Bronchial epithelial cell (primary cell): Measurements from ENCODE around the gene MYOZ3. TPM values are rescaled to one million over a fixed set of nuclear protein-coding genes. Genes with fewer than 3 reads are reported as not detected.
A peak's percentile ranks its signal among the peaks of the same experiment; 100 is the strongest.

Experiments used
- DNase-seq: peaks from one replicate; pipeline ENCODE4 v3.0.0-alpha.2; 2010; ENCODE audit warnings: low read depth
- FAIRE-seq: peaks from 2 replicates; lab custom pipeline; 2011; peaks lifted over from hg19 to GRCh38; lab: Jason Lieb, UNC
- H3K27me3 ChIP-seq: 2 replicates; pipeline ENCODE4 v1.5.1; 2011; ENCODE audit warnings: low read length; ENCODE audit not compliant: control insufficient read depth, insufficient read depth
- H3K36me3 ChIP-seq: 2 replicates; pipeline ENCODE4 v1.5.1; 2011; ENCODE audit warnings: low read length; ENCODE audit not compliant: control insufficient read depth, insufficient read depth
- H3K4me3 ChIP-seq: 2 replicates; pipeline ENCODE4 v1.5.1; 2011; ENCODE audit warnings: mild to moderate bottlenecking, low read depth, low read length, control low read depth
- total RNA-seq: library from RNA; depleted of rRNA; stranded (reverse); fragments of >200 nt; gene quantifications from 2 replicates; pipeline ENCODE4 v1.2.1, GENCODE V29; 2014
- TF ChIP-seq, protein P1 (sequence below): IDR thresholded peaks from 2 replicates; pipeline ENCODE4 v1.5.1; 2011; ENCODE audit warnings: mild to moderate bottlenecking, moderate library complexity, low read length, control low read depth, inconsistent platforms; ENCODE audit not compliant: insufficient read depth, severe bottlenecking

MYOZ3 gene
- total RNA-seq, 1 donor from 2014 or later: not detected

GRCh38 chr5:150619359-150620230 is 41.5 kb upstream of the MYOZ3 start:
- H3K4me3 ChIP-seq: no peak overlapping the region
- no peaks in the 10 kb centered on the region for H3K27me3 ChIP-seq
- H3K36me3 ChIP-seq: no peaks in the 10 kb centered on the region
- FAIRE-seq (peak; percentile 76), DNase-seq (no peak)
- TF ChIP-seq, protein P1, sequence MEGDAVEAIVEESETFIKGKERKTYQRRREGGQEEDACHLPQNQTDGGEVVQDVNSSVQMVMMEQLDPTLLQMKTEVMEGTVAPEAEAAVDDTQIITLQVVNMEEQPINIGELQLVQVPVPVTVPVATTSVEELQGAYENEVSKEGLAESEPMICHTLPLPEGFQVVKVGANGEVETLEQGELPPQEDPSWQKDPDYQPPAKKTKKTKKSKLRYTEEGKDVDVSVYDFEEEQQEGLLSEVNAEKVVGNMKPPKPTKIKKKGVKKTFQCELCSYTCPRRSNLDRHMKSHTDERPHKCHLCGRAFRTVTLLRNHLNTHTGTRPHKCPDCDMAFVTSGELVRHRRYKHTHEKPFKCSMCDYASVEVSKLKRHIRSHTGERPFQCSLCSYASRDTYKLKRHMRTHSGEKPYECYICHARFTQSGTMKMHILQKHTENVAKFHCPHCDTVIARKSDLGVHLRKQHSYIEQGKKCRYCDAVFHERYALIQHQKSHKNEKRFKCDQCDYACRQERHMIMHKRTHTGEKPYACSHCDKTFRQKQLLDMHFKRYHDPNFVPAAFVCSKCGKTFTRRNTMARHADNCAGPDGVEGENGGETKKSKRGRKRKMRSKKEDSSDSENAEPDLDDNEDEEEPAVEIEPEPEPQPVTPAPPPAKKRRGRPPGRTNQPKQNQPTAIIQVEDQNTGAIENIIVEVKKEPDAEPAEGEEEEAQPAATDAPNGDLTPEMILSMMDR: no peak

- Histone ChIP-seq H3K27me3 (no peaks in the 10 kb centered on the region), H3K4me3 (no peak overlapping the region), H3K36me3 (no peaks in the 10 kb centered on the region)
- FAIRE-seq (no peak), DNase-seq (no peak)
- TF ChIP-seq, protein P1: no peak
Observed at GRCh38 chr5:150621301-150621700, 39.8 kb upstream of the MYOZ3 start.

DNA sequence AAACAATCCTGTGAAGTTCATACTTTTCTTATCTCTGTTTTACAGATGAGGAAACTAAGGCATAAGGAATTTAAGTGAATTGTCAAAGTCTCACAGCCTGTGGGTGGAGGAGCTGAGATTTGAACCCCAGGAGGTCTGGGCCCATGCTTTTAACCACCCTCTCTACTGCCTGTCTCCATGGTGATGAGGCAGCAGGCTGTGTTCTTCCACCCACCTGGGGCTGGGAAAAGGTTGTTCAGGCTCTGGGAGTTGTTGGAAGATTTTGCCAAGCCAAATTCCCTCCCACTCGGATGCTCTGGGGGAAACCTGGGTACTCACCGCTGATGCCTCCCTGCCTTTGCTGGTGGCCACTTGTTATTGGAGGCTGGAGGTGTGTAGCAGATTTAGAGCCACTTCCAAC is 38.9 kb upstream of the MYOZ3 start:
- Histone ChIP-seq H3K36me3 (no peaks in the 10 kb centered on the region), H3K4me3 (no peak overlapping the region), H3K27me3 (no peaks in the 10 kb centered on the region)
- TF ChIP-seq, protein P1: no peak
- DNase-seq (no peak), FAIRE-seq (no peak)

- H3K27me3 ChIP-seq: no peaks in the 10 kb centered on the region
- DNase-seq: no peak
- TF ChIP-seq, protein P1: no peak
- H3K4me3 ChIP-seq: no peak overlapping the region
- H3K36me3 ChIP-seq: no peaks in the 10 kb centered on the region
- no peak for FAIRE-seq
Observed at GRCh38 chr5:150623152-150623877, 37.7 kb upstream of the MYOZ3 start.

DNA sequence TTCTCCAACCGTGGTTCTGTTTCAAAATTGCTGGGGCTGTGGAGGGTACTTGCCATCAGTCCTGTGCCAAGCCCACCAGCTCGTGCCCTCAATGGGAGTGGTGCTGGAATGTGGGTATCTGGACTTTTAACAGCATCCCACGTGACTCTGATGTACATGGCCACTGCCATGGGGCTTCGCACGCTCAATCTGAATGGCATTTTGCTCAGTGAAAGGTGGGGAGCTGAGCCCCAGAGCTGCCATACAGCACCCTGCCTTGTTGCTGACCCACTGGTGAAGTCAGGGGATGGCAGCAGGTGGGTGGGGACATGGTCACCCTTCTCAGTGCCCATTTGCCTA is 37.2 kb upstream of the MYOZ3 start:
- H3K36me3 ChIP-seq: no peaks in the 10 kb centered on the region
- TF ChIP-seq, protein P1: no peak
- no peak for FAIRE-seq
- no peak for DNase-seq
- no peaks in the 10 kb centered on the region for H3K27me3 ChIP-seq
- H3K4me3 ChIP-seq: no peak overlapping the region
